ENCODE results near the gene NCKAP5. TPM values are rescaled to one million over a fixed set of nuclear protein-coding genes. Genes with fewer than 3 reads are reported as not detected.

Gene NCKAP5
- total and polyA plus RNA-seq, 2 of the 13 experiments (the other 11 are each of a cell fraction or from before 2014, with no cell fraction given): 0.01 TPM; not detected in 1

- 21% methylated on average over 11 of the region's 11 CpGs for WGBS (ENCODE audit: low lambda C conversion rate)
- FAIRE-seq (no peak), ATAC-seq (no peak), DNase-seq (ENCODE audit: low spot score) (no peak)
- no peaks in the 10 kb centered on the region for H3K79me2 ChIP-seq (ENCODE audit: insufficient read depth, low read length)
- H3K27me3 ChIP-seq (ENCODE audit: control insufficient read depth in 1 of 2, insufficient read depth in 2 of 2, low read length in 2 of 2): no peaks in the 10 kb centered on the region
- intact Hi-C loops (cut with micrococcal nuclease; ENCODE audit: unreplicated experiment): no loop called here
- TF ChIP-seq ZFYVE20 (CRISPR knock-in tag; IDR thresholded peaks at IDR 0.05; ENCODE audit: borderline replicate concordance, low read depth) (no peak), DZIP1 (CRISPR knock-in tag; IDR thresholded peaks at IDR 0.05) (no peak), PBX2 (CRISPR knock-in tag; IDR thresholded peaks at IDR 0.05) (no peak), ZNF251 (CRISPR knock-in tag; IDR thresholded peaks at IDR 0.05) (no peak), YEATS2 (CRISPR knock-in tag; IDR thresholded peaks at IDR 0.05; ENCODE audit: borderline replicate concordance) (no peak), ZNF253 (CRISPR knock-in tag; IDR thresholded peaks at IDR 0.05; ENCODE audit: borderline replicate concordance) (no peak)
- H4K20me1 ChIP-seq (ENCODE audit: insufficient read depth, low read length): no peaks in the 10 kb centered on the region
- BruUV-seq (replicated peaks): no TSS peak
- H3K4me3 ChIP-seq (replicated peaks in 1 of 3; ENCODE audit: insufficient read depth in 1 of 3, low read depth in 2 of 3, low read length in 3 of 3): no peak overlapping the region
- no peaks in the 10 kb centered on the region for H3K4me1 ChIP-seq (ENCODE audit: insufficient read depth, low read length)
- POLR2A ChIA-PET: no interaction called here
- H2AFZ ChIP-seq (ENCODE audit: low read length): no peak overlapping the region
- H3K27ac ChIP-seq (ENCODE audit: extremely low read length, insufficient read depth, low read length): no peak overlapping the region
- H3K9ac ChIP-seq (ENCODE audit: insufficient read depth, low read depth, low read length): no peak overlapping the region
- H3K36me3 ChIP-seq (replicated peaks in 1 of 2; ENCODE audit: control insufficient read depth in 1 of 2, insufficient read depth in 2 of 2, low read length in 2 of 2): no peaks in the 10 kb centered on the region
- in situ Hi-C loops (cut with HindIII; ENCODE audit: extremely low pct_ligation_motif_present, low pct_unique_long_range_greater_than_20kb): no loop called here
- 0 out of 2 replicates have a peak, but pooled peaks cover 4% of the 10 kb centered on the region for H3K9me3 ChIP-seq (ENCODE audit: low read length)
- no peak overlapping the region for H3K4me2 ChIP-seq (ENCODE audit: low read depth, low read length)
- CTCF ChIA-PET (ENCODE audit: low intra/inter-chr PET ratio, low total read pairs): no interaction called here
Observed at GRCh38 chr2:132974467-132975095, 593.7 kb downstream of the NCKAP5 start.

All from HepG2 (cell line).